SU-DHL-6 (cell line): ENCODE data around the gene ZDHHC11.

Experiments
- H2AFZ ChIP-seq: fragments of 200-600 bp; sonication (generic); 2 replicates; pipeline ENCODE4 v1.6.1; 2014; ENCODE audit warnings: low read depth, mild to moderate bottlenecking, moderate library complexity, mixed read lengths, antibody characterized with exemption, low read length; ENCODE audit not compliant: severe bottlenecking
- H3F3A ChIP-seq: fragments of 200-600 bp; shearing (Covaris generic); 2 replicates; pipeline ENCODE4 v1.6.0; 2016; ENCODE audit warnings: antibody characterized with exemption, mild to moderate bottlenecking; ENCODE audit not compliant: insufficient read depth
- H3K27ac ChIP-seq: fragments of 200-600 bp; sonication (generic); 2 replicates; pipeline ENCODE4 v1.5.1; 2016; ENCODE audit warnings: low read depth, mild to moderate bottlenecking, low read length, moderate library complexity, mixed read lengths
- H3K27me3 ChIP-seq: fragments of 200-600 bp; sonication (generic), shearing (Covaris generic); 2 replicates; pipeline ENCODE4 v1.6.0; 2014; ENCODE audit warnings: mild to moderate bottlenecking, low read length
- H3K36me3 ChIP-seq: fragments of 200-600 bp; sonication (generic); 2 replicates; pipeline ENCODE4 v1.6.1; 2014; ENCODE audit warnings: mild to moderate bottlenecking, low read length, mixed read lengths
- H3K4me2 ChIP-seq: fragments of 300-600, 200-600 bp; shearing (Covaris generic), sonication (generic); 2 replicates; pipeline ENCODE4 v1.6.0; 2014; ENCODE audit warnings: low read length, low read depth, mild to moderate bottlenecking; ENCODE audit not compliant: poor library complexity, severe bottlenecking
- H3K4me3 ChIP-seq: fragments of 200-600 bp; sonication (generic); 2 replicates; pipeline ENCODE4 v1.5.1; 2014; ENCODE audit warnings: antibody characterized with exemption, low read length, mild to moderate bottlenecking, mixed read lengths; ENCODE audit not compliant: insufficient read depth, poor library complexity, severe bottlenecking
- H3K79me2 ChIP-seq: fragments of 200-600 bp; sonication (generic); 2 replicates; pipeline ENCODE4 v1.6.1; 2014; ENCODE audit warnings: mild to moderate bottlenecking, low read length, moderate library complexity; ENCODE audit not compliant: insufficient read depth
- H3K9ac ChIP-seq: fragments of 200-600 bp; sonication (generic); 2 replicates; pipeline ENCODE4 v1.7.0; 2014; ENCODE audit warnings: mild to moderate bottlenecking, low read length
- H3K9me2 ChIP-seq: fragments of 200-600 bp; sonication (generic); replicated peaks from 2 replicates; pipeline ENCODE4 v1.6.1; 2014; ENCODE audit warnings: low read length; ENCODE audit not compliant: insufficient read depth
- H3K9me3 ChIP-seq: fragments of 200-600 bp; sonication (generic); 2 replicates; pipeline ENCODE4 v1.6.1; 2014; ENCODE audit warnings: low read length, mixed read lengths; ENCODE audit not compliant: insufficient read depth
- H4K20me1 ChIP-seq: fragments of 200-600 bp; sonication (generic); 2 replicates; pipeline ENCODE4 v1.6.1; 2014; ENCODE audit warnings: low read depth, mild to moderate bottlenecking, antibody characterized with exemption, low read length, moderate library complexity, mixed read lengths
- EZH2phosphoT487 ChIP-seq: fragments of 200-600 bp; sonication (generic), shearing (Covaris generic); conservative IDR thresholded peaks from 2 replicates; pipeline ENCODE4 v1.6.1; 2018; ENCODE audit warnings: mild to moderate bottlenecking, antibody characterized with exemption, low read length, moderate library complexity, mixed read lengths
- TF ChIP-seq, protein P1 (sequence below): fragments of 200-600 bp; sonication (generic); IDR thresholded peaks from one replicate; pipeline ENCODE4 v1.5.1; 2017; ENCODE audit warnings: antibody characterized with exemption, mild to moderate bottlenecking, low read length, moderate library complexity; ENCODE audit not compliant: insufficient read depth, poor library complexity, severe bottlenecking

The ZDHHC11 gene

DNA sequence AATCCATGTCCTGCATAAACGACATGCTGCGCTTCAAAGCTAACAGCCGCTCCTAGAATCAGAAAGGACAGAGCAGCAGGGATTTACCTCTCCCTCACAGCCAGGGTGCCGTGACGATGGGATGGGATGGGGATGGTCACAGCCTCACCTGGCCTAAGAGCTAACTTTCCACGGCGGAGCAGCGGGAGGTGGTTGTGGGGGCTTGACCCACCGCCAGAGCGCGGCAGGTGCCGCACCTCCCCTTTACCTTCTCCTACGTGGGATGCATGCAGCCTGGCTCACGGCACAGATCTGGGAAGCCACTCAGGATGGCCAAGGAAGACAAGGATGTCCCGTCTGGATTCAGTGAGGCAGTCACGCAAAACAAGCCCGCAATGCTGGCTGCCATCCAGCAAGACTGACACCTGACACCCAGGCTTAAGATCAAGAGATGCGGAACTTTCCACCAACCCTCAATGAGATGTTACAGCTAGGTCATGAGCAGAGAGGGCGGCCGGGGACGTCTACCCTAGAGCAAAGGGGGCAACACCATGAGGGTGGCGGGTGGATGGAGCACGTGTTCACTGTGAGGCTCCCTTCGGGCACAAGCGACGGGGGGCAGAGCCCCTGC, 36.0 kb upstream of the ZDHHC11 start:
- Histone ChIP-seq H3K9me3 (no peaks in the 10 kb centered on the region), H3K9ac (no peak overlapping the region), H3K9me2 (no peaks in the 10 kb centered on the region), H3K4me3 (no peak overlapping the region), H2AFZ (no peak overlapping the region), H3K27me3 (no peaks in the 10 kb centered on the region), H3K79me2 (peaks cover 45% of the 10 kb centered on the region), H4K20me1 (no peaks in the 10 kb centered on the region; the same call in 1 of the 2 replicates), H3K4me2 (no peak overlapping the region), H3K27ac (no peak overlapping the region), H3K36me3 (peaks cover 32% of the 10 kb centered on the region), H3F3A (no peaks in the 10 kb centered on the region)
- no peak for TF ChIP-seq EZH2phosphoT487
- TF ChIP-seq, protein P1, sequence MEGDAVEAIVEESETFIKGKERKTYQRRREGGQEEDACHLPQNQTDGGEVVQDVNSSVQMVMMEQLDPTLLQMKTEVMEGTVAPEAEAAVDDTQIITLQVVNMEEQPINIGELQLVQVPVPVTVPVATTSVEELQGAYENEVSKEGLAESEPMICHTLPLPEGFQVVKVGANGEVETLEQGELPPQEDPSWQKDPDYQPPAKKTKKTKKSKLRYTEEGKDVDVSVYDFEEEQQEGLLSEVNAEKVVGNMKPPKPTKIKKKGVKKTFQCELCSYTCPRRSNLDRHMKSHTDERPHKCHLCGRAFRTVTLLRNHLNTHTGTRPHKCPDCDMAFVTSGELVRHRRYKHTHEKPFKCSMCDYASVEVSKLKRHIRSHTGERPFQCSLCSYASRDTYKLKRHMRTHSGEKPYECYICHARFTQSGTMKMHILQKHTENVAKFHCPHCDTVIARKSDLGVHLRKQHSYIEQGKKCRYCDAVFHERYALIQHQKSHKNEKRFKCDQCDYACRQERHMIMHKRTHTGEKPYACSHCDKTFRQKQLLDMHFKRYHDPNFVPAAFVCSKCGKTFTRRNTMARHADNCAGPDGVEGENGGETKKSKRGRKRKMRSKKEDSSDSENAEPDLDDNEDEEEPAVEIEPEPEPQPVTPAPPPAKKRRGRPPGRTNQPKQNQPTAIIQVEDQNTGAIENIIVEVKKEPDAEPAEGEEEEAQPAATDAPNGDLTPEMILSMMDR = no peak

DNA sequence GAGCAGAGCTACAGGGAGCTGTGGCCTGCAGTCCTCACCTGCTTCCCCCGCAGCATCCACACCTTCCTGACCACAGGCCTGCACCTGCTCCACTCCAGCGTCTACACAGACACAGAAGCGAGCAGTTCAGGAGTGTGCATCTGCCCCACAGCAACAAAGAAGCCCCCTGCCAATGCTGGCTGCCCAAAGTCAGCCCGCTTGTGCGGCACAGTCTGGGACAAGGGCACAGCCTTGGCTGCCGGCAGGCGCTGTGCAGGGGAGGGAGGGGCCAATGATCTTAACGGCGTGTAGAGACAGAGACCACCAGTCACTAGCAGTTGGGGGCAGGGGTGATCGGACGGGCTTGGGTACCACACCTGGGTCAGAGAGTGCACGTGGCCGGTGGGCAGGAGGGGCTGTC, 35.2 kb upstream of the ZDHHC11 start:
- H3K4me2 ChIP-seq = no peak overlapping the region
- H4K20me1 ChIP-seq = no peaks in the 10 kb centered on the region; the same call in 1 of the 2 replicates
- peaks cover 32% of the 10 kb centered on the region for H3K36me3 ChIP-seq
- H2AFZ ChIP-seq = no peak overlapping the region
- H3K27me3 ChIP-seq = no peaks in the 10 kb centered on the region
- no peaks in the 10 kb centered on the region for H3K9me3 ChIP-seq
- peaks cover 45% of the 10 kb centered on the region for H3K79me2 ChIP-seq
- no peak overlapping the region for H3K4me3 ChIP-seq
- H3K27ac ChIP-seq = no peak overlapping the region
- TF ChIP-seq, protein P1 = no peak
- no peak for TF ChIP-seq EZH2phosphoT487
- no peaks in the 10 kb centered on the region for H3F3A ChIP-seq
- no peaks in the 10 kb centered on the region for H3K9me2 ChIP-seq
- no peak overlapping the region for H3K9ac ChIP-seq

DNA sequence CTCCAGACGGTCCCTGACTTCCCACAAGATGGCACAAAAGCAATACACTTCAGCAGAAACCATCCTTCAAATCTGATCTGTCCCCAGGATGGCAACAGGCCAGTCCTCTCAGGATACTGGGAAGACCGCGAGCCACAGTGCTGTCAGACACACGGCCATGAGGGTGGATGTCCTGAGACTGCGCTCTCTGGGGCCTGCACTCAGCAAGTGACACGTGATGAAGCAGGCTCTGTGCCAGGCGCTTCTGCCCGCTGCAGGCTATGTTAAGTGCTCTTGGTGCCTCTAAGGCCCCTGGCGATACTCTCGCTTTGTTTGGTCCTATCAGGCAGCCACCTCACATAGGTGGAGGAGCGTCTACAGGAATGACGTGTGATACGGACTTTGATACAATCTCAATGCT, 34.7 kb upstream of the ZDHHC11 start:
- no peak overlapping the region for H3K9ac ChIP-seq
- peaks cover 42% of the 10 kb centered on the region for H3K79me2 ChIP-seq
- no peaks in the 10 kb centered on the region; the same call in 1 of the 2 replicates for H4K20me1 ChIP-seq

More for the DNA sequence above, 34.7 kb upstream of the ZDHHC11 start:
- TF ChIP-seq, protein P1 = no peak
- TF ChIP-seq EZH2phosphoT487 = no peak
- Histone ChIP-seq H3K4me2 (no peak overlapping the region), H3K9me3 (no peaks in the 10 kb centered on the region), H3K27ac (no peak overlapping the region), H3K36me3 (peaks cover 30% of the 10 kb centered on the region), H3F3A (no peaks in the 10 kb centered on the region), H3K27me3 (no peaks in the 10 kb centered on the region), H3K4me3 (no peak overlapping the region), H3K9me2 (no peaks in the 10 kb centered on the region), H2AFZ (no peak overlapping the region)
